Breast epithelium (tissue), 3 donors: ENCODE data around the gene SEPTIN6.

Experiments used
- POLR2A ChIP-seq: fragments of 450-650 bp; IDR thresholded peaks from one replicate; pipeline ENCODE4 v1.6.1; 2016; ENCODE audit warnings: antibody characterized with exemption, mild to moderate bottlenecking, moderate library complexity
- POLR2AphosphoS5 ChIP-seq, 3 donors: sonication (generic); formaldehyde crosslinking; IDR thresholded peaks; one replicate each; pipeline ENCODE4 v1.6.1; 2017; ENCODE audit warnings: antibody characterized with exemption in 3 of 3

DNA sequence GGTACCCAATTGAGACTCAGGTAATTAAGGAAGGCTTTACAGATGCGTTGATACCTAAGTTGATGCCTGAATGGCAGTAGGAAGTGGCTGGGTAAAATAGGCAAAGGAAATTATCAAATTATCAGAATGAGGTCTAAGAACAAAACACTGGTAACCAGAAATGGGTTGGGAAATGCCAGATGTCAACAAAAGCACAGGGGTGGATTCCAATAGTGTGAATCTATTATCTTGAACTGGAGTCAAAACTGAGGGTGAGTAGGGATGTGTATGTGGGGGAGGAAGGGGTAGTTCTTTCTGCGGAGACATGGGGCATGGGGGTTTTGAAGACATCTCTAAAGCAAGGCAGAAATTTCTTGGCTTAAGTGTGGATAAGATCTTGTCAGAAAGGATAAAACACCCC, 16.0 kb upstream of the SEPTIN6 start:
- no peak for TF ChIP-seq POLR2AphosphoS5 (IDR thresholded peaks at IDR 0.05)
- no peak for TF ChIP-seq POLR2A
